ENCODE data around the gene SNW1.
A peak's percentile ranks its signal among the peaks of the same experiment; 100 is the strongest.
"Not testable (repeated sequence)": the region's sequence is repeated elsewhere in the genome, so short reads cannot be mapped to it uniquely, and the experiment has no call there.

The SNW1 gene

GRCh38 chr14:77747425-77747824 is 13.5 kb downstream of the SNW1 start:
- DNase-seq = not testable (repeated sequence)

- DNase-seq = no peak
Measured at GRCh38 chr14:77746064-77746702, 14.8 kb downstream of the SNW1 start.

- no peak for DNase-seq
Measured at GRCh38 chr14:77741438-77741837, 19.5 kb downstream of the SNW1 start.

GRCh38 chr14:77738559-77739250 is 22.3 kb downstream of the SNW1 start:
- DNase-seq = peak; percentile 57

- DNase-seq = no peak
Measured at GRCh38 chr14:77730976-77731497, 29.9 kb downstream of the SNW1 start.

- no peak for DNase-seq
Measured at GRCh38 chr14:77722301-77722700, 38.7 kb downstream of the SNW1 start.

GRCh38 chr14:77721437-77721836 is 39.5 kb downstream of the SNW1 start:
- no peak for DNase-seq

- DNase-seq = no peak
Measured at GRCh38 chr14:77717608-77718305, 43.2 kb downstream of the SNW1 start.

- no peak for DNase-seq
Measured at GRCh38 chr14:77714926-77715325, 46.0 kb downstream of the SNW1 start.

GRCh38 chr14:77710364-77710763 is 50.6 kb downstream of the SNW1 start:
- DNase-seq = no peak

- no peak for DNase-seq
Measured at GRCh38 chr14:77709412-77709811, 51.5 kb downstream of the SNW1 start.

- no peak for DNase-seq
Measured at GRCh38 chr14:77708749-77709148, 52.2 kb downstream of the SNW1 start.

GRCh38 chr14:77707724-77708408 is 53.1 kb downstream of the SNW1 start, which contains the start of the genes ALKBH1 and SLIRP:
Gene ALKBH1 (minus strand): TSS chr14:77708023. CDS start chr14:77708004, 19 bp downstream.
Gene SLIRP (plus strand): TSS chr14:77708103. CDS start chr14:77708112, 9 bp downstream.
- DNase-seq = peak; percentile 86

- no peak for DNase-seq
Measured at GRCh38 chr14:77707355-77707723, 53.6 kb downstream of the SNW1 start.

- DNase-seq = no peak
Measured at GRCh38 chr14:77691259-77691658, 69.7 kb downstream of the SNW1 start.

- DNase-seq = no peak
Measured at GRCh38 chr14:77682158-77682553, 78.8 kb downstream of the SNW1 start.

GRCh38 chr14:77681196-77682157 is 79.5 kb downstream of the SNW1 start:
- no peak for DNase-seq

GRCh38 chr14:77674931-77675330 is 86.0 kb downstream of the SNW1 start:
- no peak for DNase-seq

GRCh38 chr14:77673193-77673592 is 87.8 kb downstream of the SNW1 start:
- DNase-seq = no peak

All from CD4-positive, alpha-beta T cell treated with Interleukin-4 for 4 hours (primary cell).